Uterus (tissue), 4 donors: Measurements from ENCODE around the gene PSMB7. TPM values are rescaled to one million over a fixed set of nuclear protein-coding genes. Genes with fewer than 3 reads are reported as not detected.

Experiments used
- DNase-seq, 2 donors: peaks; one replicate each; pipeline ENCODE4 v3.0.0-alpha.2; 2019 to 2020
- H3K27ac ChIP-seq, 2 donors: fragments of 200-600 bp; sonication (generic); 1 replicate in 1 of 2; 2 replicates in 1 of 2; pipeline ENCODE4 v1.5.1; 2016 to 2018
- H3K27me3 ChIP-seq, 2 donors: fragments of 200-600 bp; sonication (generic); one replicate each; pipeline ENCODE4 v1.5.1; 2018 to 2019; ENCODE audit warnings: control low read depth in 1 of 2
- H3K36me3 ChIP-seq, 2 donors: fragments of 200-600 bp; sonication (generic); one replicate each; pipeline ENCODE4 v1.5.1; 2019; ENCODE audit warnings: control low read depth in 1 of 2
- H3K4me1 ChIP-seq, 2 donors: fragments of 200-600 bp; sonication (generic); one replicate each; pipeline ENCODE4 v1.5.1; 2018 to 2019; ENCODE audit warnings: control low read depth in 1 of 2
- H3K4me3 ChIP-seq, 2 donors: fragments of 200-600 bp; sonication (generic); 1 replicate in 1 of 2; 2 replicates in 1 of 2; pipeline ENCODE4 v1.5.1; 2018 to 2019; ENCODE audit warnings: mild to moderate bottlenecking in 1 of 2
- H3K9me3 ChIP-seq, 2 donors: fragments of 200-600 bp; sonication (generic); one replicate each; pipeline ENCODE4 v1.5.1; 2019; ENCODE audit warnings: control low read depth in 1 of 2
- CTCF ChIP-seq, 4 experiments: fragments of 200-600 bp in 2 of 4; fragments of 450-650 bp in 2 of 4; sonication (generic) in 2 of 4; IDR thresholded peaks; one replicate each; pipeline ENCODE4 v1.5.1; 2016 to 2019; ENCODE audit warnings: antibody characterized with exemption in 4 of 4, mild to moderate bottlenecking in 2 of 4, moderate library complexity in 1 of 4
- POLR2A ChIP-seq, 2 donors: fragments of 450-650 bp; IDR thresholded peaks; one replicate each; pipeline ENCODE4 v1.6.1; 2016; ENCODE audit warnings: antibody characterized with exemption in 2 of 2, mild to moderate bottlenecking in 1 of 2, moderate library complexity in 1 of 2
- intact Hi-C: fragments of 100-400 bp; cut with DNase I; formaldehyde crosslinking; loops from one replicate; pipeline ENCODE4 v1.15.1; 2023; ENCODE audit warnings: low total_unique reads
- total RNA-seq, 4 donors: library from RNA; depleted of rRNA in 3 of 4; stranded (reverse); fragments of >200 nt in 3 of 4; gene quantifications; one replicate each; pipeline versions ENCODE4 v1.1.0 to v1.2.4, GENCODE V29; 2014 to 2023
- donor health status: DM: yes; HTN: yes; CAD: no.

The PSMB7 gene
- total RNA-seq, 4 donors from 2014 or later = 86.1 to 292 (median 94.7) TPM

GRCh38 chr9:124357721-124358361, 57.4 kb downstream of the PSMB7 start:
- Histone ChIP-seq H3K9me3 (no peaks in the 10 kb centered on the region), H3K36me3 (no peaks in the 10 kb centered on the region), H3K27me3 (no peaks in the 10 kb centered on the region), H3K4me3 (no peak overlapping the region), H3K27ac (no peak overlapping the region), H3K4me1 (no peaks in the 10 kb centered on the region)
- intact Hi-C loops = no loop called here
- no peak for DNase-seq
- no peak for TF ChIP-seq POLR2A (IDR thresholded peaks at IDR 0.05)
- TF ChIP-seq CTCF (IDR thresholded peaks at IDR 0.05) = no peak

- H3K27ac ChIP-seq = no peak overlapping the region
- H3K4me3 ChIP-seq = no peak overlapping the region
- intact Hi-C loops = no loop called here
- no peaks in the 10 kb centered on the region for H3K36me3 ChIP-seq
- H3K9me3 ChIP-seq = no peaks in the 10 kb centered on the region
- DNase-seq = no peak
- TF ChIP-seq POLR2A (IDR thresholded peaks at IDR 0.05) (no peak), CTCF (IDR thresholded peaks at IDR 0.05) (no peak)
- no peaks in the 10 kb centered on the region for H3K4me1 ChIP-seq
- H3K27me3 ChIP-seq = no peaks in the 10 kb centered on the region
These were observed 58.4 kb downstream of the PSMB7 start for GRCh38 chr9:124356745-124357390.

DNA sequence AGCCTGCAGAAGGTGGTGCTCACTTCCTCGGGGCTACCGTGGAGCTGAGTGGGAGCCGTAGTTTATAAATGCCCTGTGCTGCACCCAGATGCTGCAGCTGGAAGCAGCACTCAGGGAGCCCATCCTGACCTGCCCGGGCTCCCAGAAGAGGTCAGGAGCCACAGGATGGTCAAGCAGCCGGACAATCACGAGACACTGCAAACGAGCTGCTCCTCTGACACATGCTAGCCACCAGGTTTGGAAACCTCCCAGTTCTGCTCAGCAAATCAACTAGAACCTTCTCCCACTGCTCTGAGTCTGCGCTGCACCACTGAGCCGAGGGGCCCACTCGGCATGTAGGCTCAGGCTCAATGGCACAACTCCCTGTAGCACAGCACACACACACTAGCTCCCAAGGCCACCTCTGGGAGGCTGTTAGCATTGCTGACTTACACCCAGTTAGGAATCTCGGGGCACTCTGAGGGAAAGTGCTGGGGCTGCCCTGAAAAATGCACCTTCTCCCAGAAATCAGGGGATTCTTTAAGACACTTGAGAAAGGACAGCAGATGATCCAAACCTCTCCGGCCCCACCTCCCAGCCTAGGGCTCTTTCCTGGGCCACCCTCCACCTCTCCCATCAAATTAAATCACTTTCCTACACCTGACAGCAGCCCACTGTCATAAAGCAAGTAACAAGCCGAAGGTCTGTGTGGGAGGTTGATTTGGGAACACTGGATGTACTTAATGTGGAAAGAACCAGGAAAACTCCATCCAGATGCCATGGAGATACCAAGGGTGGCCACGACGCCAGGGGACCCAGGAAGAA, 59.1 kb downstream of the PSMB7 start:
- Histone ChIP-seq H3K27ac (no peak overlapping the region), H3K4me1 (no peaks in the 10 kb centered on the region), H3K36me3 (no peaks in the 10 kb centered on the region), H3K9me3 (no peaks in the 10 kb centered on the region), H3K27me3 (no peaks in the 10 kb centered on the region), H3K4me3 (no peak overlapping the region)
- DNase-seq = no peak
- intact Hi-C loops = no loop called here
- no peak for TF ChIP-seq CTCF (IDR thresholded peaks at IDR 0.05)
- no peak for TF ChIP-seq POLR2A (IDR thresholded peaks at IDR 0.05)

DNA sequence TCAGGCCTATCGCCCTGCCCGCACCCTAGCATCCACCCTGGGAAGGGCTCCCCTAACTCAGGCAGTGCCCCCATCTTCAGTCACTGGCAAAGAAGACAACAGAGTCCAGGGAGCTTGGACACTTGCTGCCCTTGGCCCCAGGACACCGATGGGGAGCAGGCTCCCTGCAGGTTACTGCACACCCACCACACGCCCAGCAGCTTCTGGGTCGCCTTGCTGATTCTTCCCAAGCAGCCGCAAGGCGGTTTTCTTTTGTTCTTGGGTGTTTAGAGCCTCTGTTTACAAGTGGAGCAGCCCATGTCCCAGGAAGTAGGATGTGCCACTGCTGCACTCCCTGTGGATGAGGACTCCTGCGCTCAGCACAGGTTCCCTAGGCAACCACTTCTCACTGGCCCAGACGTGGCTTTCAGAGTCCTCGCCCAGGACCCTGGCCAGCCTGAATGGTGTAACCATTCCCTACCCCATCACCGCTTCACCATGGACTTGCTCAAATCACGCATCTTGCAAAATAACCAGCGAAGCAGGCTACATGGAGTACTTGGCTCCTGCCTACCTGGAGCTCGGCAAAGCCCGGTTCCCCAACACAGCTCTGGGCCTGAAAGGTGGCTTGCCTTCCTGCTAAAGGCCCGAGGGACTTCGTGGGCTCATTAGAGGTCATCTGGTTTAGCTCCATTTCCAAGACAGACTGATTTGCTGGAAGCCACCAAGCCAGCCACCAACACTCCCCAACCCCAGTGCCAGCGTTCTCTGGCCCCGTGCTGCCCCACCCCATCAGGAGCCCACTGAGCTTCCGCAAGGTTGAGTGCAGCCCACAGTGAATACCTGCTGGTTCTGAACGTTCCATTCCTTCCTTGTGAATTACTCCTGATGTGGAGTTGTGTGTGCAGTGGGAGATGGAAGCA, 60.0 kb downstream of the PSMB7 start:
- Histone ChIP-seq H3K4me3 (no peak overlapping the region), H3K27me3 (no peaks in the 10 kb centered on the region), H3K9me3 (no peaks in the 10 kb centered on the region), H3K27ac (no peak overlapping the region), H3K36me3 (no peaks in the 10 kb centered on the region), H3K4me1 (no peaks in the 10 kb centered on the region)
- no peak for TF ChIP-seq POLR2A (IDR thresholded peaks at IDR 0.05)
- no peak for TF ChIP-seq CTCF (IDR thresholded peaks at IDR 0.05)
- intact Hi-C loops = no loop called here
- no peak for DNase-seq
